Adrenal gland (tissue), 12 donors: ENCODE measurements around the gene ADAMTS16. TPM values are rescaled to one million over a fixed set of nuclear protein-coding genes. Genes with fewer than 3 reads are reported as not detected.

Experiments
- DNase-seq, 7 donors: peaks; one replicate each; pipeline ENCODE4 v3.0.0-alpha.2; 2019 to 2020
- H3K27ac ChIP-seq, 5 donors: fragments of 200-600 bp; sonication (generic) in 4 of 5; 1 replicate in 3 of 5; 2 replicates in 2 of 5; pipeline versions ENCODE4 v1.5.1 to v1.8.0; 2016 to 2020; ENCODE audit warnings: mild to moderate bottlenecking in 1 of 5
- H3K27me3 ChIP-seq: fragments of 200-600 bp; 2 replicates; pipeline ENCODE4 v1.8.0; 2021
- H3K36me3 ChIP-seq, 2 donors: fragments of 200-600 bp; replicated peaks in 1 of 2; 1 replicate in 1 of 2; 2 replicates in 1 of 2; pipeline versions ENCODE4 v1.5.1 to v1.8.0; 2018 to 2022
- H3K4me1 ChIP-seq, 2 donors: fragments of 200-600 bp; replicated peaks in 1 of 2; 1 replicate in 1 of 2; 2 replicates in 1 of 2; pipeline versions ENCODE4 v1.5.1 to v1.8.0; 2018 to 2021
- H3K4me3 ChIP-seq, 4 donors: fragments of 200-600 bp; sonication (generic) in 3 of 4; one replicate each; pipeline ENCODE4 v1.5.1; 2016 to 2018
- H3K9me3 ChIP-seq, 3 donors: fragments of 200-600 bp; sonication (generic) in 1 of 3; replicated peaks in 1 of 3; 1 replicate in 2 of 3; 2 replicates in 1 of 3; pipeline versions ENCODE4 v1.5.1 to v1.8.0; 2016 to 2021
- POLR2A ChIP-seq, 2 donors: fragments of 450-650 bp; IDR thresholded peaks; one replicate each; pipeline ENCODE4 v1.6.1; 2017; ENCODE audit warnings: antibody characterized with exemption in 2 of 2, mild to moderate bottlenecking in 2 of 2, moderate library complexity in 1 of 2
- WGBS, 4 donors: extraction: QIAGEN DNeasy Blood & Tissue Kit in 2 of 4; methylation state at CpG; one replicate each; pipeline versions ENCODE4 v1.1.5 to v1.1.7; 2013 to 2017; 5-methylcytosine and 5-hydroxymethylcytosine counted together
- intact Hi-C, 2 donors: fragments of 100-400 bp; cut with DNase I; formaldehyde crosslinking; loops; one replicate each; pipeline versions ENCODE4 v1.14.1 to v1.15.0; 2022 to 2023
- polyA plus RNA-seq, 3 donors: library from polyadenylated mRNA; stranded (reverse); fragments of 200-250 nt in 2 of 3; fragments of 350-450 nt in 1 of 3; fragmentation: Illumina TruSeq in 1 of 3; extraction: RNeasy Lipid Tissue Mini Kit (QIAGEN cat#74804) in 1 of 3; gene quantifications; one replicate each; pipeline ENCODE4 v1.2.3, GENCODE V29; 2013 to 2014
- total RNA-seq, 9 donors: library from RNA; depleted of rRNA in 4 of 9; stranded (reverse); fragments of >200 nt in 4 of 9; fragments of 120-200 nt in 1 of 9; fragmentation: NEBNext Ultra II Directional in 1 of 9; extraction: Animal tissue kit (Norgen Biotek cat#: 25700) in 1 of 9; gene quantifications; one replicate each; pipeline versions ENCODE4 v1.1.0 to v1.2.4, GENCODE V29; 2013 to 2023
- TF ChIP-seq, protein P1 (sequence below), 6 experiments: fragments of 450-650 bp in 4 of 6; fragments of 200-600 bp in 2 of 6; sonication (generic) in 1 of 6; IDR thresholded peaks; 1 replicate in 5 of 6; 2 replicates in 1 of 6; pipeline versions ENCODE4 v1.5.1 to v1.8.0; 2016 to 2021; ENCODE audit warnings: antibody characterized with exemption in 6 of 6, mild to moderate bottlenecking in 2 of 6, moderate library complexity in 1 of 6
- donor health status: healthy with polysubstance abuse.
- donor health status: Bipolar disorder and iron deficiency.
- donor health status: DM: yes; HTN: yes; CAD: no.
- donor health status: DM: no; HTN: no; CAD: no.
- donor health status: DM: no; HTN: no; CAD: no.
- donor health status: DM: yes; HTN: yes; CAD: no.

Gene ADAMTS16
- total and polyA plus RNA-seq, 12 donors: 0.07 to 3.7 (median 0.19) TPM; not detected in 8

DNA sequence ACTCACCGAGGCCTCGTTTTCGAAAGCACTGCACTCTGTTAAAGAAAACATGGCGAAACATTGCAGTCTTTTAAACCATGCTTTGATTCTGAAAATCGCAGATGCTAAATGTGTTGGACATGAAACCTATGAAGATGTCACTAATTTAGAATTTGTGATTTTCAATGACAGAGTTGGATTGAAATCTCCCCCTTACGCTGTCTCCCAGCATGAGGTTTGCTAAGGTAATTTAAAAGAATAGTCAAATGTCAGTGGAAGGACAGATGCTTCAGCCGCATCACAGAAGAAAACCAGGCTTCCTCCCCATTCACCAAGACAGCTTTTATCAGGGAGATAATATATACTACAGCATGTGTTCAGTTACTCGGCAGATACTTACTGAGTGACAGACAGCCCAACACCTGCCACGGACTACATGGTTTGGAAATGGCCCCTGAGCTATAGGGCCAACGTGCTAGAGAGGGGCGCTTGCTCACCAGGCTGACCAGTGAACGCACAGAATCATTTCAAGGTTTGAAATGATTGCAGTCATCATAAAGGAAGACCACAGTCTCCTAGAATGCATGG lies 136.9 kb downstream of the ADAMTS16 start:
- TF ChIP-seq POLR2A (IDR thresholded peaks at IDR 0.05): no peak
- TF ChIP-seq, protein P1, sequence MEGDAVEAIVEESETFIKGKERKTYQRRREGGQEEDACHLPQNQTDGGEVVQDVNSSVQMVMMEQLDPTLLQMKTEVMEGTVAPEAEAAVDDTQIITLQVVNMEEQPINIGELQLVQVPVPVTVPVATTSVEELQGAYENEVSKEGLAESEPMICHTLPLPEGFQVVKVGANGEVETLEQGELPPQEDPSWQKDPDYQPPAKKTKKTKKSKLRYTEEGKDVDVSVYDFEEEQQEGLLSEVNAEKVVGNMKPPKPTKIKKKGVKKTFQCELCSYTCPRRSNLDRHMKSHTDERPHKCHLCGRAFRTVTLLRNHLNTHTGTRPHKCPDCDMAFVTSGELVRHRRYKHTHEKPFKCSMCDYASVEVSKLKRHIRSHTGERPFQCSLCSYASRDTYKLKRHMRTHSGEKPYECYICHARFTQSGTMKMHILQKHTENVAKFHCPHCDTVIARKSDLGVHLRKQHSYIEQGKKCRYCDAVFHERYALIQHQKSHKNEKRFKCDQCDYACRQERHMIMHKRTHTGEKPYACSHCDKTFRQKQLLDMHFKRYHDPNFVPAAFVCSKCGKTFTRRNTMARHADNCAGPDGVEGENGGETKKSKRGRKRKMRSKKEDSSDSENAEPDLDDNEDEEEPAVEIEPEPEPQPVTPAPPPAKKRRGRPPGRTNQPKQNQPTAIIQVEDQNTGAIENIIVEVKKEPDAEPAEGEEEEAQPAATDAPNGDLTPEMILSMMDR (IDR thresholded peaks at IDR 0.05): no peak
- Histone ChIP-seq H3K4me1 (no peaks in the 10 kb centered on the region), H3K27ac (no peak overlapping the region), H3K36me3 (no peaks in the 10 kb centered on the region), H3K27me3 (no peaks in the 10 kb centered on the region), H3K4me3 (no peak overlapping the region), H3K9me3 (no peaks in the 10 kb centered on the region)
- 82 to 88% (median 86%) methylated on average over 12 of the region's 12 CpGs for WGBS, 4 donors
- intact Hi-C loops: no loop called here
- DNase-seq: no peak

DNA sequence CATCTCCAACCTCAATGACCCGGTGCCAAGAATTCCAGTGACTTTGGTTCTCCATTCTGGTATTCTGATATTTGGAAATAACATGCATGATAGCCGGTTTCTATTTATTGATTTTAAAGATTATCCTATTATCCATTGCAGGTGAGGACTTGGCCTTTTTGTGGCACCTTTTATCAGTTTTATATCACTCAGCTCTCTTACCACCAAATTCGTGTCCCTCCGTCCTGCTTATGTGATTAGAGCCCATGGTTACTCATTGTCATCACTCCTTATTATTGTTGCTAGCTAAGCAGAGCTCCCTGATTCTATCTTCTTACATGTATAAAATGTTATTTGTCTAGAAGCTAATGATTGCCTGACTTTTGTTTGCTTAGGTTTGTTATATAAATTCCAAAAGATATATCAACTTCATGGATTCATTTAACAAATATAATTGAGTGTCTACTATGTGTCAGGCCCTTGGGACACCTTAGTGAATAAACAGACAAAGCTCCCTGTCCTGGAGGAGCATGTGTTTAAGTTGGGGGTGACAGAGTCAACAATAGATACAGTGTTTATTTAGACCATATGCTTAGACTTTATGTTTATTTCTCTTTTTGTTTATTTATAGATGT lies 138.2 kb downstream of the ADAMTS16 start:
- no peak overlapping the region for H3K27ac ChIP-seq
- no peaks in the 10 kb centered on the region for H3K4me1 ChIP-seq
- no peaks in the 10 kb centered on the region for H3K27me3 ChIP-seq
- no peaks in the 10 kb centered on the region for H3K36me3 ChIP-seq
- no peak overlapping the region for H3K4me3 ChIP-seq
- TF ChIP-seq, protein P1 (IDR thresholded peaks at IDR 0.05): no peak
- TF ChIP-seq POLR2A (IDR thresholded peaks at IDR 0.05): no peak
- intact Hi-C loops: no loop called here
- no peak for DNase-seq
- no peaks in the 10 kb centered on the region for H3K9me3 ChIP-seq
- WGBS, 4 donors: 86 to 89% (median 88%) methylated on average over 4 of the region's 4 CpGs

DNA sequence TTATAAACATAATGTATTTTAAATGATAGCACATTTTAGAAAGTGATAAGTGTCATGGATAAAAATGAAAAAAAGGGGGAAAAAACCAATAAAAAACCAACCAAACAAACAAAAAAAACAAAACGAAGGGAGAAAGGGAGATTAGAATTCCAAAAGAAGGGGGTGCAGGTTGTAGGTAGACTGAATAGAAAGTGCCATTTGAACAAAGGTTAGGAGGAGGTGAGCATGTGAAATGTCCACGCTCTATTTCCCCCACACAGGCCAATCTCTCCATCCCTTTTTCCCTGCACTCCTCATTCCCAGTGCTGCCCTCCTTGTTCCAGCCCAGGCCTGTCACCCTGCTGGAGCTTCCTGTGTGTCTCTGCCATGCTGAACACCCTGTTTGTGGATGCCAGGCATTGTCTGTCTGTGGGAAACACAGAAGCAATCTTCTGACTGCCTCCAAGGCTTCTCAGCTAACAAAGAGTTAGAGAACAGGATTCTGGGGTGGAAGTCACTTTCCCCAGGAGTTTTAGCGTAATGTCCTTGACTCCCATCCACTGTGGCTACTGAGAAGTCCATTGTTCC lies 138.8 kb downstream of the ADAMTS16 start:
- Histone ChIP-seq H3K27me3 (no peaks in the 10 kb centered on the region), H3K4me3 (no peak overlapping the region), H3K9me3 (no peaks in the 10 kb centered on the region), H3K4me1 (no peaks in the 10 kb centered on the region), H3K27ac (no peak overlapping the region), H3K36me3 (no peaks in the 10 kb centered on the region)
- TF ChIP-seq POLR2A (IDR thresholded peaks at IDR 0.05): no peak
- TF ChIP-seq, protein P1 (IDR thresholded peaks at IDR 0.05): no peak
- WGBS, 4 donors: 65 to 84% (median 71%) methylated on average over 3 of the region's 3 CpGs
- intact Hi-C loops: no loop called here
- DNase-seq: no peak

DNA sequence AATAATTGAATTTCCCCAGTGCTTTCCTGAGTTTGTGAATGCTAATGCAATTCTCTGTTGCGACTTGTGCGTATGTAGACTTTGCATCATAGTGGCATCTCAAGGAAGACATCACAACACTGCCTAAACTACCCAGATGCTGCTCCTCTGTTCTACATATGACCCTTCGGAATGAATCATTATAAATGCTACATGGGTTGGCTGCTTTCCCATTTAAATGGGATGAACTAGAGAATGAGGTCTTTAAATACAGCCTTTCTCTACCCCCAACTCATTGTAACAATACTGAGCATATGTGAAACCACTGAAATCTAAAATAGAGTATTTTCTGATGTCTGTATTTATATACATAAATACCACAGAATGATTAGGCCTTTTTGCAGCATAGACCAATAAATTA lies 145.8 kb downstream of the ADAMTS16 start:
- no peak for TF ChIP-seq POLR2A (IDR thresholded peaks at IDR 0.05)
- TF ChIP-seq, protein P1 (IDR thresholded peaks at IDR 0.05): no peak
- Histone ChIP-seq H3K9me3 (no peaks in the 10 kb centered on the region), H3K4me3 (no peak overlapping the region), H3K27ac (no peak overlapping the region), H3K27me3 (no peaks in the 10 kb centered on the region), H3K36me3 (no peaks in the 10 kb centered on the region), H3K4me1 (no peaks in the 10 kb centered on the region)
- DNase-seq: no peak
- intact Hi-C loops: no loop called here
- WGBS, 4 donors: 88 to 92% (median 90%) methylated on average over 3 of the region's 3 CpGs
